HEK293T (cell line): ENCODE measurements around the gene VSIR.

Source experiments
- CTCF ChIA-PET: fragments of 350-600 bp; formaldehyde crosslinking; extraction: SDS; loops from one replicate; lab custom pipeline; 2021; ENCODE audit warnings: antibody characterized with exemption, inconsistent platforms; lab: Yijun Ruan, JAX
- POLR2A ChIA-PET: fragments of 350-600 bp; formaldehyde crosslinking; extraction: SDS; loops from one replicate; lab custom pipeline; 2020; ENCODE audit warnings: antibody characterized with exemption, inconsistent platforms; lab: Yijun Ruan, JAX
- DNase-seq: peaks from one replicate; pipeline ENCODE4 v3.0.0; 2012; ENCODE audit warnings: mixed read lengths; ENCODE audit errors: extremely low spot score
- ARNT ChIP-seq: fragments of 450-650 bp; IDR thresholded peaks from 2 replicates; pipeline ENCODE4 v1.6.1; 2017; ENCODE audit warnings: mild to moderate bottlenecking
- BHLHE40 ChIP-seq: fragments of 450-650 bp; IDR thresholded peaks from 2 replicates; pipeline ENCODE4 v1.6.1; 2016; ENCODE audit warnings: mild to moderate bottlenecking, moderate library complexity, borderline replicate concordance
- CTBP1 ChIP-seq: fragments of 450-650 bp; IDR thresholded peaks from 2 replicates; pipeline ENCODE4 v1.6.1; 2016; ENCODE audit warnings: borderline replicate concordance
- ELF4 ChIP-seq: fragments of 450-650 bp; IDR thresholded peaks from 2 replicates; pipeline ENCODE4 v1.6.1; 2017; ENCODE audit warnings: antibody characterized with exemption
- FOXA1 ChIP-seq: fragments of 450-650 bp; IDR thresholded peaks from 2 replicates; pipeline ENCODE4 v1.6.1; 2016; ENCODE audit warnings: mild to moderate bottlenecking
- FOXK2 ChIP-seq: fragments of 450-650 bp; IDR thresholded peaks from 2 replicates; pipeline ENCODE4 v1.6.1; 2016; ENCODE audit warnings: mild to moderate bottlenecking
- FOXM1 ChIP-seq: fragments of 450-650 bp; IDR thresholded peaks from 2 replicates; pipeline ENCODE4 v1.6.1; 2017; ENCODE audit warnings: mild to moderate bottlenecking, borderline replicate concordance
- HDGF ChIP-seq: fragments of 450-650 bp; IDR thresholded peaks from 2 replicates; pipeline ENCODE4 v1.6.1; 2017; ENCODE audit warnings: antibody characterized with exemption, borderline replicate concordance
- L3MBTL2 ChIP-seq: fragments of 450-650 bp; conservative IDR thresholded peaks from 2 replicates; pipeline ENCODE4 v1.6.1; 2016; ENCODE audit warnings: mild to moderate bottlenecking
- LEF1 ChIP-seq: fragments of 450-650 bp; IDR thresholded peaks from 2 replicates; pipeline ENCODE4 v1.6.1; 2017; ENCODE audit warnings: mild to moderate bottlenecking, borderline replicate concordance
- NFRKB ChIP-seq: fragments of 450-650 bp; IDR thresholded peaks from 2 replicates; pipeline ENCODE4 v1.6.1; 2016; ENCODE audit warnings: mild to moderate bottlenecking, moderate library complexity
- PKNOX1 ChIP-seq: fragments of 450-650 bp; IDR thresholded peaks from 2 replicates; pipeline ENCODE4 v1.6.1; 2016
- SP1 ChIP-seq: fragments of 450-650 bp; IDR thresholded peaks from 2 replicates; pipeline ENCODE4 v1.6.1; 2017
- SUZ12 ChIP-seq: fragments of 450-650 bp; IDR thresholded peaks from 2 replicates; pipeline ENCODE4 v1.6.1; 2016; ENCODE audit warnings: mild to moderate bottlenecking
- TARDBP ChIP-seq: fragments of 450-650 bp; IDR thresholded peaks from 2 replicates; pipeline ENCODE4 v1.6.1; 2016
- ZNF384 ChIP-seq: fragments of 450-650 bp; IDR thresholded peaks from 2 replicates; pipeline ENCODE4 v1.6.1; 2016

VSIR gene

GRCh38 chr10:71717551-71717951 is 55.8 kb downstream of the VSIR start:
- ChIA-PET CTCF (interaction anchor here (0.8 to 2.6 kb wide), 4 partner anchors 10 to 21 kb away, joined by 3 to 16 read pairs (median 4); no protein-coding TSS in a partner anchor), POLR2A (no interaction called here)
- DNase-seq = no peak
- TF ChIP-seq NFRKB (no peak), HDGF (no peak), ARNT (no peak), TARDBP (no peak), BHLHE40 (no peak), FOXK2 (no peak), ELF4 (no peak), CTBP1 (no peak)

- ChIA-PET POLR2A (no interaction called here), CTCF (interaction anchor here (0.8 to 2.6 kb wide), 4 partner anchors 9 to 21 kb away, joined by 3 to 16 read pairs (median 4); no protein-coding TSS in a partner anchor)
- DNase-seq = no peak
Measured at GRCh38 chr10:71717056-71717455, 56.3 kb downstream of the VSIR start.

GRCh38 chr10:71716426-71716825 is 56.9 kb downstream of the VSIR start:
- TF ChIP-seq FOXA1 (no peak), SUZ12 (no peak), SP1 (no peak), TARDBP (no peak), ELF4 (no peak), FOXK2 (no peak)
- no peak for DNase-seq
- ChIA-PET POLR2A (no interaction called here), CTCF (interaction anchor here (0.7 to 2.6 kb wide), 3 partner anchors 8 to 326 kb away, joined by 3 to 16 read pairs (median 4); no protein-coding TSS in a partner anchor)

More at GRCh38 chr10:71717056-71717455, 56.3 kb downstream of the VSIR start:
- TF ChIP-seq PKNOX1 (no peak), FOXA1 (no peak), CTBP1 (no peak), SP1 (no peak), FOXM1 (no peak), L3MBTL2 (no peak), HDGF (no peak), ELF4 (no peak), FOXK2 (no peak), SUZ12 (no peak), ZNF384 (no peak), TARDBP (no peak), NFRKB (no peak), BHLHE40 (no peak), LEF1 (no peak), ARNT (no peak)

- ChIA-PET POLR2A (no interaction called here), CTCF (interaction anchor here (0.7 to 2.6 kb wide), 2 partner anchors 8 to 326 kb away, joined by 3 to 16 read pairs; no protein-coding TSS in a partner anchor)
Measured at GRCh38 chr10:71715860-71716259, 57.5 kb downstream of the VSIR start.

GRCh38 chr10:71715026-71715425 is 58.3 kb downstream of the VSIR start:
- CTCF ChIA-PET = no interaction called here
- TF ChIP-seq CTBP1 (no peak), ELF4 (no peak), TARDBP (no peak)
- no peak for DNase-seq
- POLR2A ChIA-PET = no interaction called here

More at GRCh38 chr10:71715860-71716259, 57.5 kb downstream of the VSIR start:
- TF ChIP-seq BHLHE40 (no peak), CTBP1 (no peak), SUZ12 (no peak), HDGF (no peak), LEF1 (no peak), TARDBP (no peak), SP1 (no peak), ZNF384 (no peak), NFRKB (no peak), FOXM1 (no peak), ARNT (no peak), PKNOX1 (no peak)
- no peak for DNase-seq

- CTCF ChIA-PET = no interaction called here
- POLR2A ChIA-PET = no interaction called here
- TF ChIP-seq L3MBTL2 (no peak), LEF1 (no peak), TARDBP (no peak), SP1 (no peak), ELF4 (no peak), HDGF (no peak), ARNT (no peak), CTBP1 (no peak), FOXK2 (no peak), ZNF384 (no peak), FOXM1 (no peak), NFRKB (no peak)
- no peak for DNase-seq
Measured at GRCh38 chr10:71714592-71714991, 58.7 kb downstream of the VSIR start.

- no peak for TF ChIP-seq BHLHE40
- ChIA-PET POLR2A (no interaction called here), CTCF (interaction anchor here (1.2 kb wide), 1 partner anchor 17 kb away, joined by 4 read pairs; no protein-coding TSS in a partner anchor)
- no peak for DNase-seq
Measured at GRCh38 chr10:71714031-71714410, 59.3 kb downstream of the VSIR start.
